Stimulated activated CD4-positive, alpha-beta T cell treated with anti-CD3 and anti-CD28 coated beads, Interleukin-4, amount 100 ng/mL, for 4 hours (primary cell): ENCODE results near the gene TUFT1.
"Not testable (repeated sequence)": the region's sequence is repeated elsewhere in the genome, so short reads cannot be mapped to it uniquely, and the experiment has no call there.

Experiments
- DNase-seq, 2 experiments: peaks; one replicate each; pipeline ENCODE4 v3.0.0-alpha.2; 2020

Gene TUFT1

DNA sequence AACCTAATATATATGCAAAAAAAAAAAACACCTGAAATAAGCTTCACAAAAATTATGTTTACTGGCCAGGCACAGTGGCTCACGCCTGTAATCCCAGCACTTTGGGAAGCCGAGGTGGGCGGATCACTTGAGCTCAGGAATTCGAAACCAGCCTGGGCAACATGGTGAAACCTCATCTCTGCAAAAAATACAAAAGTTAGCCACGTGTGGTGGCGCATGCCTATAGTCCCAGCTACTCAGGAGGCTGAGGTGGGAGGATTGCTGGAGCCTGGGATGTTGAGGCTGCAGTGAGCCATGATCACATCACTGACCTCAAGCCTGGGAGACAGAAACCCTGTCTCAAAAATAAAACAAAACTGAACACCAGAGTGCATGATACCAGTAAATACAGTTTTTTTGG is 78.9 kb downstream of the TUFT1 start:
- DNase-seq: not testable (repeated sequence)

DNA sequence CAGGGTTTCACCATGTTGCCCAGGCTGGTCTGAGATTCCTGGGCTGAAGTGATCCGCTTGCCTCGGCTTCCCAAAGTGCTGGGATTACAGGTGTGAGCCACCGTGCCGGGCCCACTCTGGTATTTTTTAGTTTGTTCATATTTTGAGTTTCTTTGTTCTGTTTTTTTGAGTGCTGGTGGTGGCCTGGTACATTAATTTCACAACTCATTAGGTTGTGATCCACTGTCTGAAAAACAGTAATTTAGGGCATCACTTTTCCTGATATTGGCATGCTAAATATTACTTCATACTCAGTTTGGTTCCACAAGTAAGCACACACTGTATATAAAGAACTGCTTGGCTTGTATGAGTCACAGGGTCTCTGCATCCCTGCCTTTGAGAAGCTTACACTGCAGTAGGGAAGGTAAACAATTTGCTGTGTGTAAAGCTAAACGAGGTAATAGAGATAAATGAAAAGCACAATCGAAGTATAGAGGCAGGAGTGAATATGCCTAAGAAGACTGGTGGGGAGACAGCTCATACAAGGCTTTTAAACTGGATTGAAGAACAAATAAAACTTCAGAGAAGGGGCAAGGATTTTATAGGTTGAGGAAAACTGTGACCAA is 79.5 kb downstream of the TUFT1 start:
- no peak for DNase-seq

DNA sequence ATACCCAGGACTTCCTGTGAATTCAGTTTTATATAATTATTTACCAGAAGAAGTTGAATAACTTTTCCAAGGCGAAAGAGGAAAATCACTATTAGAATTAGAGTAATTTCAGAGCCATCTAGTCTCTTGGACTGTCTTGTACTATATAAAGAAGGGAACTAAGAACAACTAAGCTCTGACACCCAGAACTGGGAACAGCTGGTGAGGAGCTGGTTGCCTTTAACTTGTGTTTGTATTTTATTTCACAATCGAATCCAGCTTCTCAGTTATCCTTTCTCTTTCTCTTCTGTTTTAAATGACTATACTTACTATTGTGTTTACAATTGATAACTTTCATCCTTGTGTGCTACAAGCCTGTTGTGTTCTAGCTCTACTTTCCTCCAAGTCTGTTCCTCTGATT is 80.2 kb downstream of the TUFT1 start:
- no peak for DNase-seq

DNA sequence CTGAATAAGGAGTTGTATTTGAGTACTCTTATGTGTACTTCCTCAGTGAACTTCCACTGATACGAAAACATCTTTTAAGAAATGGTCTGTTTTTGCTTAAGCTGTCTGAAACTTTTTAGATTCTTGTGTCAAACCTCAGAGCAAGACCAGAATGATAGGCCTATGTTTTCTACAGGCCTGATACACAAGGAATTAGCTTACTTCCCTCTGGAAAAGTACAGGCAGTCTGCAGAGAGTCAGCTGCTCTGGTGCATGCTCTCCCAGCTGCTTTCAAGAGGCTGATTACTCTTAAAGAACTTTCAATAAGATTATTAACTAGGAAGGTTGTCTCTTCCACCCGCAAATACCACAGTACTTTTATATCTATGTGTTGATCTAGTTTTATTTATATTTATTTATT is 81.2 kb downstream of the TUFT1 start:
- DNase-seq: no peak

DNA sequence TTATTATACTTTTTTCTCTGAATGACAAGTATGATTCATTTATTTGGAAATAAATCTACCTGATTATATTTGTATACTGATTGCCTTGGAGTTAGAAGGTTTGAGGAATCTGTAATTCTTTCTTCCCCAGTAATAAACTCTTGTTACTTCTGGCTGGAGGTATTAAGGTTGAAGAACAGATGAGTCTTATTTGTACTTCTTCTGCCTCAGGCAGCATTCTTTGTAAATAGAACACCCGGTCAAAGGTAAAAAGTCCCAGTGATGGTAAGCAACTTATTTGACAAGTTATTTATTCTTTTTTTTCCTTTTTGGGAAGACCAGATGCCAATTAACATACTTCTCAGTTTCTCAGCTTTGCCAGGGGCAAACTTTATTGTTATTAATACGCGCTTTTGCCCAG is 84.7 kb downstream of the TUFT1 start:
- DNase-seq: no peak

DNA sequence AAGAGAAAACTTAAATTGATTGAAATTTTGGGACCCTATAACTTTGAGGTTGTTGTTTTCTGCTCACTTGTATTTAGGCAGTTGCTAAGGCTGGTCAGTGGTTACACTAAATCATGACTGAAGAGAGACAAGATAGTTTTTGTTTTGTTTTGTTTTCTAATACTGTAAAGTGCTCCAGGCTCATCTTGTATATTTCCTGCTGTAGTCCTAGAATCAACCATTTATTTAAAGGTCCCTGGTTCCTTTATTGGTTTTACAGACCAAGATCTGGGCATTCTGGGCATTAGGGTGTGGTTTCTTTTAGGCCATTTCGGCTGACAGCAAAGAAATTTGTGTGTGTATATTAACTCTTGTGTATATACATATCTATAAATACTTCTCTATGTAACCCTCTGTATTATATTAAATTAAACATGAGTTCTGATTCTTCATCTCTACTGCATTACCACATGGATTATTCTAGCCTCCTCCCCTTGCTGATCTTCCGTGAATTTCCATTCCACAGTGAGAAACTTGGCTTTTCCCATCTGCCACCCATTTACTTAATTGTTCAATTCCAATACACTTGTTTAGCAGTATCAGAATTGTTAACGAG is 86.7 kb downstream of the TUFT1 start:
- DNase-seq: no peak

DNA sequence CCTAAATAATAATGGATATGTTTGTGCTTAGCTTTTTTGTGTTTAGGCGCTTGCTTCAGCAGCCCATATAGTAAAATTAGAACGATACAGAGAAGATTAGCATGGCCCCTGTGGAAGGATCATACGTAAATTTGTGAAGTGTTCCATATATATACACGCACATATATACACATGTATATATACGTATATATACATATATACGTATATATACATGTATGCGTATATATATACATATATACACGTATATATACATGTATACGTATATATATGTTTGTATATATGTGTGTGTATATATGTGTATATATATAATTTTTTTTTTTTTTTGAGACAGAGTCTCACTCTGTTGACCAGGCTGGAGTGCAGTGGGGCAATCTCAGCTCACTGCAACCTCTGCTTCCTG is 89.2 kb downstream of the TUFT1 start:
- no peak for DNase-seq
